Measurements from ENCODE around the gene AATK.

The AATK gene

DNA sequence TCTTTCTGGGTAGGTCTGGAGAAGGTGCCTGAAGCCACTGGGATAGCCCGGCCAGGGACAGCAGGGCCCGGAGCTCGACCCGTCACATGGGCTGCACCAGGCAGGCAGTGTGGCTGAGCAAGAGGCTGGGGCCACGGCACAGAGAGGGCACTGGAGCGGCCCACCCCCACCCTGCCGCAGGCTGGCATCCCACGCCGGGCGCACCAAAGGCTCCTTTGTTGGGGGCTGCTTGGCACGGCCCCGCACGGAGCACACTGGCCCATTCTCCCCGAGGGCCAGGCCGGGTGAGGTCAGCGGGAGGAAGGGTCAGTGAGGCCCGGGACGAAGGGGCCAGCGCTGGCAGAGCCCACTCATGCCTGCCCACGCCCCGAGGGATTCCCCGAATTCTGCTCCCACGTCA, 37.2 kb downstream of the AATK start:
- DNase-seq (ENCODE audit: low read depth, low spot score) = no peak

DNA sequence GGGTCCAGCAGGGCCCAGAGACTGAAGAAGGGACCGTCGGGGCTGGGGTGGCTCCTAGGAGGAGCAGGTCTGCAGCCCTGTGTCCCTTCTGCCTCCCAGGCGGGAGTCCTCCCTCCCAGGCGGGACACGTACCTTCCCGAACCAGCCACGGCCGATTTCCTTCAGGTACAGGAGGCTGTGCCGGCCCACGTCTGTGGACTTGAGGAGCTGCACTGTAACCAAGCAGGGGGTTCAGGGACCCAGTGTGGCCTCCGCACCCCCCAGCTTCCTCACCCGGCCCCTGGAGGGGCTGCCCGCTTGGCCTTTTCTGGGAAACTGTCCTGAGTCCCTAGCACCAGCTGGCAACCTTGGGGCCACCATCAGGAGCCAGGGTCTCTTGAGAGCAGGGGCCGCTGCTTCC, 37.7 kb downstream of the AATK start:
- DNase-seq (ENCODE audit: low read depth, low spot score) = no peak

- no peak for DNase-seq (ENCODE audit: low read depth, low spot score)
Measured at GRCh38 chr17:81127526-81128177, 38.4 kb downstream of the AATK start.

- DNase-seq (ENCODE audit: low read depth, low spot score) = no peak
Measured at GRCh38 chr17:81127133-81127455, 38.9 kb downstream of the AATK start.

DNA sequence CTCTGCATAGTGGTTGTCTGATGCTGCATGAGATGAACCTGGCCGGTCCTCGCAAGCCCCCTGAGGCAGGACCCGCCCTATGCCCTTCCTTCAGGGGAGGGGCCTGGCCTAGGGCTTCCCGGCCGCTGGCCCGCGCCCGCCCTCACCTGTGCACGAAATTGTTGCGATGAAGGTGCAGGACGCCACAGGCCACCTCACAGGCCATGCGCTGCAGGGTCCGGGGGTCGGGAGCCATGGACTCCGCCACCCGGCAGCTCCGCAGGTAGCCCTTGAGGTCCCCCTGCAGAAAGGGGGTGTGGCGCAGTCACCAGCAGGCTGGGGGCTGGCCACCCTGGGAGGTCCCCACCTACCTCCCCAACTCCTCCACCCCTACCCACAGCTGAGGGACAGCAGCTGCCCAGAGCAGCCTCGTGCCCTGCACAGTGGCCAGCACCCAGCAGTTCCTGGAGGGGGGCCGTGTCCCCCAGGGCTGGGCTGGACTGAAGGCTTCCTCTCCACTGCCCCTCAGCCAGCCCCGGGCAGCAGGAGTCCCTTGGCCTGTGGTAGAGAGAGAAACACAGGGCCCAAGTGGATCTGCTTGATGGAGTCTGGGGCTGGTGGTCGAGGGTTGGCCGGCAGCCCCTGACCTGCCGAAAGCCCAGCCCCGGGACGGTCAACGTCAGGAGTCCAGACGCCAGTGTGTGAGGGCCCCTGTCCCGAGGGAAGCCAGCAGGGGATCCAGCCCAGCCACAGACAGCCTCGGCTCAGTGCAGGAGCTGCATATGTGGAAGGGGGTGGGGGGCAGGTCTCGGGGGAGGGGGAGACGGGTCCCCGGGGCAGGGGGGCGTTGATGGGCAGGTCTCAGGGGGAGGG, 39.5 kb downstream of the AATK start:
- DNase-seq (ENCODE audit: low read depth, low spot score) = no peak

- no peak for DNase-seq (ENCODE audit: low read depth, low spot score)
Measured at GRCh38 chr17:81125573-81126081, 40.4 kb downstream of the AATK start.

DNA sequence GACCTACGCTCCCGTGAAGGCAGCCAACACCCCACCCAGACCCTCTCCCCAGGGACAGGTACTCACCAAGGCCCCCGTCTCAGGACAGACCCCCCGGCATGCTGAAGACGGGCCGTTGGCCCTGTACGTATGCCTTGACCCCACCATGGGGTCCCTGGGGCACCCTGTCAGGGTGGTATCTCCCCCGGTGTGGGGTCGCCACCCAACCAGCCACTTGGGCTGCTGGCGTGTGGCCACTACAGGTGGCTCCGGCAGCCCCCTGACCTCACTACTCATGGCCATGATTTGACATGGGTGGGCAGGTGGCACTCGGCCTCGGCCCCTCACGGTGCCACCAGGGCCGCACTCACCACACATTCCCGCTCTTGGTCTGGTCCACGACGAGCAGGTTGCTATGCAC, 41.6 kb downstream of the AATK start:
- no peak for DNase-seq (ENCODE audit: low read depth, low spot score)

- no peak for DNase-seq (ENCODE audit: low read depth, low spot score)
Measured at GRCh38 chr17:81123052-81124048, 42.7 kb downstream of the AATK start.

DNA sequence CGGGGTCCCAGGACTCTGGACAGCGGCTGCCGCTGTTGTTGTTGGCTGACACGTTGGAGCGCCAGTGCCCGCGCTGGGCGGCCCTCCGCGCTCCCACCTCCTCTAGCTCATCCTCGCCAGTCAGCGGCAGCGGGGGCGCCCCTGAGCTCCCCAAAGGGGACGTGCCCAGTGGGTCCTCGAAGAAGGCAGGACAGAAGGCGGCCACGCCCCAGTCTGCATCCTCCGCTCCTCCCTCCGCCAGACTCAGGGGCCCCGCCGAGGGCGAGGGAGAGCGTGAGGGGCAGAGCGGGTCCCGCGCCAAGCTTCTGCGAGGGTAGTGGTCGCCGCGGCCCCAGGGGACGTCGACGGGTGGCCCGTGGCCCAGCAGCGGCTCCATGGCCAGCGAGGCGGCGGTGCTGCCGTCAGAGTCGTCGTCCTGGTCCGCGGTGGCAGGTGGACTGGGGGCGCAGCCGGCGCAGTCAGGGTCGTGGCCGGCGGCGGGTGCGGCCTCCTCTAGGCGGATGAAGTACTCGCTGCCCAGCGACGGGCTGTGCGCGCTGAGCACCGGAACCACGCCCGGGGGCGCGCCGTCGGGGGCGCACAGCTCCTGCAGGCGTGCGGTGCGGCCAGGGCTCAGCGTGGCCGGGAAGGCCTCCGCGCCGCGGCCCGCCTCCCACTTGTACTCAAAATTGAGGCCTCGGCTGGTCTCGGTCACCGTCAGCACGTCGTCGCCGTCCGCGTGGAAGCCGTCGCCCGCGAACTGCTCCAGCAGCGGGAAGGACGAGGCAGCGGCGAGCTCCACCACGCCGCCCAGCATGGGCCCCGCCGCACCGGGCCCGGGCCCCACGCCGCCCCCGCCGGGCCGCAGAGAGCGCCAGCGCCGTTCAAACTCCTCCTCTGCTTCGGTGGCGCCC, 43.9 kb downstream of the AATK start:
- DNase-seq (ENCODE audit: low read depth, low spot score) = no peak

DNA sequence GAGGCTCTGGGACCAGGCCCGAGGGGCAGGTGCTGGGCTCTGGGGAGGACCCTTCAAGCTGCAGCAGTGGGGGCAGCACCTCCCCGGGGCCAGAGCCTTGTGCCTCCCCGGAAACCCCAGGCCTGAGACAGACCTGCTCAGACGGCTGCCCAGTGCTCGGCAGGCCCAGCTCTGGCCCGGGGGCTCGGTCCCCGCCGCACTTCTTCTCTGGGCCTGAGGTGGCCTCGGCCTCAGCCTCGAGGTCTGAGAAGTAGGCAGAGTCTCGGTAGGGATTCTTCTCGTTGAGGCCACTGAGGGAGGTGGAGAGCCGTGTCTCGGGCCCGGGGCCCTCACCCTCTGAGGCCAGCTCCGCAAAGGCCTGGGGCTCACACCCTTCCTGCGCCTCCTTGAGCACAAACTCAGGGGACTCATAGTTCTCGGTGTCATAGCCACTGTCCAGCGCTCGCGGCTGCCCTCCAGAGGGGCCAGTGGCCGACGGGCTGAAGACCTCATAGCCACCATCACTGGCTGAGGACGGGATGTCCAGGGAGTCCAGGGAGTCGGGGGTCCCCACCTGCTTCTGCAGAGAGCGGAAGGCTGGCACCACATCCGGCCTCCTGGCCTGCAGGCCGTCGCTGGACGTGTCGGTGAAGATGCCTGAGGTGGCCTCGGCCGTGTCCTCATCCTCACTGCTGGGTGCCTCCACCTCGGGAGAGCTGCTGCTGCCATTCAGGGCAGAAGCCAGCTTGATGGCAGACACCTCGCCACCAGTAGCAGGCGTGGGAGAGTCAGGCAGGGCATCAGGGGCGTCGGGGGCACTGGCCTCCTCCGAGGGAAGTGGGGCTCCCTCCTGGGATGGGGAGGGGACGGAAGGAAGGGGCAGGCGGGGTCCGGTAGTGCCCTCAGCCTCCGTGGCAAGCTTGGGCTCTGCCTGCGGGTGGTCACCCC, 45.1 kb downstream of the AATK start:
- DNase-seq (ENCODE audit: low read depth, low spot score) = no peak

DNA sequence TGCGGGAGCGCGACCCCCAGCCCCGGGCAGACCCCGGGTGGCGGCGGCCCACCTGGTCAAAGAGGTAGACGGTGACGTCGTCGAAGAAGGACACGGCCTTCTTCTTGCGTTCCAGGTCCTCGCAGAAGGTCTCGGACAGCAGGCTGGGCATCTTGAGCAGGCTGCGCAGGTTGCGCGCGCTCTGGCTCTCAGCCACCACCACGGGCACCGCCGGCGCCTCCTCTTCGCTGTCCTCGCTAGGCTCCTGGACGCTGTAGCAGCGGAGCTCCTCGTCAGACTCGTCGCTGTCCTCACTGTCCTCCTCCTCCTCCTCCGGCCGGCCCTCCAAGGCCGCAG, 45.9 kb downstream of the AATK start:
- DNase-seq (ENCODE audit: low read depth, low spot score) = no peak

DNA sequence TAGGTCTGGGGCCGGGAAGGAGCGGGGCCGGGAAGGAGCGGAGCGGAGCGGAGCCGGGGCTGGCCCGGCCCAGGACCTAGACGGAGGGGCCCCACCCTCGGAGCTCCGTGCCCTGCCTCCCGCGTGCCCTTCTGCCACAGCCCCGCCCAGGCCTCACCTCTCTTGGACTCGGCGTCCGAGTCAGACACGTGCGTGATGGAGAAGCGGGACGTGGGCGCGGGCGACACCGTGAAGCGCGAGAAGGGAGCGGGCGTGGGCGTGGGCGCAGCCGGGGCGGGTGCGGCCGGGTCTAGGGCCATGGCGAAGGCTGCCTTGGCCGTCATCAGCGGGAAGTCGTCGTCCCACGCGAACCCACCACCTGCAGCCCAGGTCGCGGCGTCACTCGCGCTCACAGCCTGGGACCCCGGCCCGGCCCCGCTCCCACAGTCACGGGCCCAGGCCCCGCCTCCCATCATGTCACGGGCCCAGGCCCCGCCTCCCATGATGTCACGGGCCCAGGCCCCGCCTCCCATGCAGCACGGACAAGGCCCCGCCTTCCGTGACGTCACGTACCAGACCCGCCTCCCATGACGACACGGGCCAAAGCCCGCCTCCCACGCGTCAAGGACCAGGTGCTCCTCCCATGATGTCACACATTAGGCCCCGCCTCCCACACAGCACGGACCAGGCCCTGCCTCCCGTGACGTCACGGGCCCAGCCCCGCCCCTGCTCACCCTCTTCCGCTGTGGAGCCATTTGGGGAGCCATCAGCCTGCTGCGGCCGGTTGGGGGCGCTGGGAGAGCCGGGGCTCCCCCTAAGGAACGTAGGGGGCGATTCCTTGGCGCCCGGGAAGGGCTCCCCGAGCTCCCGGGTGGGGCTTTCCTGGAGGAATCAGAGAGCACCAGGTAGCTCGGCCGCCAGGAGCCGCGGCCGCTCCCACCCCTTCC, 46.5 kb downstream of the AATK start:
- peak; percentile 69 for DNase-seq (ENCODE audit: low read depth, low spot score)

GRCh38 chr17:81118308-81119221, 47.5 kb downstream of the AATK start:
- no peak for DNase-seq (ENCODE audit: low read depth, low spot score)

DNA sequence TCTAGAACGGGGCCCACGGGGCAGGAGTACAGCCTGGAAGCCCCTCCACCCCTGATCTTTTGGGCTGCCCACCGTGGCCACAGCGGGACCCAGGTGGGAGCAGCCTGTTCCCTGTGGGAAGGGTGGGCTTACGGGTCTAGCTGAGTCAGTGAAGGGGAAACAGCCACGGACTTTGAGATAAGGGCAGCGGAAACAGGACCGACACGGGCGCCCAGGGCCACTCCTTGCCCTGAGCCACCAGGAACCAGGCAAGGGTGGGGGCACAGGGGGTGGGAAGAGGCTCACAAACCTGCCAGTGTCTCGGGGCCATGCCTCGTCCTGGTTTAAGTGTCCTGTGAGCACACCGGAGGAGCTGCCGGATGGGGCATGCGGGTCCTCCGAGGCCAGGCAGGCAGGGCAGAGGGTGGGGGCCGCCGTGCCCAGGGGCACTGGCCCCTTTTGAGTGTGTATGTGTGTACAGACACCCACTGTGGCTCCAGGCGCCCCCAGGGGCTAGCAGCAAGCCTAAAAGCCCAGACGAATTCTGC, 48.3 kb downstream of the AATK start:
- no peak for DNase-seq (ENCODE audit: low read depth, low spot score)

DNA sequence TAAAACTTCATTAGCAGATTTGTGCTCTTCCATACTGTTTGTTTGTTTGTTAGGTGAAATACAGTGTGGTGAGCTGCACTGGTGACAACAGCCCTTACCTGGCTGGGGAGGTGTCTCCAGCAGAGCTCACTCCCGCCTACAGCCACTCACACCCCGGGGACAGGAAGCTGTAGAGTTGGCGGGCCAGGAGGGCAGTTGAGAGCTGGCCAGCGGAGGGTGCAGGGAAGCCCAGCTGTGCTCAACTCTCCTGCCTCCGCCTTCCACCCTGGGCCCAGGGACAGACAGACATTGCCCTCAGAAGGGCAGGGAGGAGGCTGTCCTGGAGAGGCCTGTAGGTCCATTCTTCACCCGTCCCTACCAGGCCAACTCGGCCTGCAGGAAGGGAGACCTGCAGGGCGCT, 49.3 kb downstream of the AATK start:
- DNase-seq (ENCODE audit: low read depth, low spot score) = no peak

DNA sequence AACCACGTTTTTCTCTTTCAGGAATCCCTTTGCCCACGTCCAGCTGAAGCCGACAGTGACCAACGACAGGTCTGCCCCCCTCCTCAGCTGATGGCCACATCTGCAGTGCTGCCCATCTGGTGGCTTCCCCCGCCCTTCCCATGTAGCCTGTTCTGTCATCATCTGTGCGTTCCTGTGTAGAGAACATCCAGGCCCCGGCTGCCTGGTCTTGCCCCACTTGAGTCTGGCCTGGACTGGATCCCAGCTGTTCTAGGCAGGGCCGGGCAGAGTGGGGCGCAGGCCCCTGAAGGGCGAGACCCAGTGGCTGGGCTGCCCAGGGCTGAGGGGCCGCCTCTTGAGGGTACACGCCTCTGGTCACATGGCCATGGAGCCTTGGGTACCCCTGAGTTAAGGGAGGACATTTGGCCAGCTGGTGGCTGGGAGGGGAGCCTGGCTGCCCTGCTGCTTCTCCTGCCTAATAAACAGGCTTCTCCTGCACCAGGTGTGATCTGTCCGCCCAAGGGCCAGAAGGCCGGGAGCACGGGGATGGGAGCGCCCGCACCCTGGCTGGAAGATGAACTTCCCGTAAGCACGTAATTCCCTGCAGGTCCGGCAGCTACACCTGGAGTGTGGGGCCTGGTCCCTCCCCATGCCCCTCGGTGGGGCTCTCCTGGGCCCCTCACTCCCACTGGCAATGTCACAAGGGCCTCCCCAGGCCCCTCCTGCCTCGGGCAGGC, 50.1 kb downstream of the AATK start:
- no peak for DNase-seq (ENCODE audit: low read depth, low spot score)

DNA sequence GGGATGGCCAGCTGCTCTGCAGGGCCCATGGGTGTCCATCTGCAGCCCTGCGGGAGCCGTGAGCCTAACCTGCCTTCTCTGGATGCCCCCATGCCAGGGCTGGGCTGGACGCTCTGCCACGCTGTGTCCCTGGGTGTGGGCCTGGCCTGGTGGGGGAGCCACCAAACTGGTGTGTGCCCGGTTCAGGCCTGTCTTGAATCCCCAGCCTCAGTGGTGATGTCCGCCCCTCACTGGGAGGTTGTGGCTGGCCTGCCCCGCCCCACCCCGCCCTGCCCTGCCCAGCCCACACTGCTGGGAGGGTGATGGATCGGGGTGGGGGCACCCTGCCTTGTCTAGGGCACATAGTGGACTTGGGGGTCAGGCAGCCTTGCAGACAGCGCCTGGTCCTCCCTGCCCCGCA, 50.8 kb downstream of the AATK start:
- DNase-seq (ENCODE audit: low read depth, low spot score) = no peak

Data from iPS DF 19.7 (cell line).